GM21529 (cell line): ENCODE measurements around the gene RAP1A.
A peak's percentile ranks its signal among the peaks of the same experiment; 100 is the strongest.
"Not testable (repeated sequence)": the region's sequence is repeated elsewhere in the genome, so short reads cannot be mapped to it uniquely, and the experiment has no call there.

Experiments used
- ATAC-seq: cut with Tn5 transposase; IDR thresholded peaks from one replicate; pipeline ENCODE4 v1.9.1; 2021; ENCODE audit not compliant: unreplicated experiment

The RAP1A gene

GRCh38 chr1:111734856-111735255 is 115.3 kb downstream of the RAP1A start:
- ATAC-seq = no peak

GRCh38 chr1:111735321-111735720 is 115.7 kb downstream of the RAP1A start:
- no peak for ATAC-seq

DNA sequence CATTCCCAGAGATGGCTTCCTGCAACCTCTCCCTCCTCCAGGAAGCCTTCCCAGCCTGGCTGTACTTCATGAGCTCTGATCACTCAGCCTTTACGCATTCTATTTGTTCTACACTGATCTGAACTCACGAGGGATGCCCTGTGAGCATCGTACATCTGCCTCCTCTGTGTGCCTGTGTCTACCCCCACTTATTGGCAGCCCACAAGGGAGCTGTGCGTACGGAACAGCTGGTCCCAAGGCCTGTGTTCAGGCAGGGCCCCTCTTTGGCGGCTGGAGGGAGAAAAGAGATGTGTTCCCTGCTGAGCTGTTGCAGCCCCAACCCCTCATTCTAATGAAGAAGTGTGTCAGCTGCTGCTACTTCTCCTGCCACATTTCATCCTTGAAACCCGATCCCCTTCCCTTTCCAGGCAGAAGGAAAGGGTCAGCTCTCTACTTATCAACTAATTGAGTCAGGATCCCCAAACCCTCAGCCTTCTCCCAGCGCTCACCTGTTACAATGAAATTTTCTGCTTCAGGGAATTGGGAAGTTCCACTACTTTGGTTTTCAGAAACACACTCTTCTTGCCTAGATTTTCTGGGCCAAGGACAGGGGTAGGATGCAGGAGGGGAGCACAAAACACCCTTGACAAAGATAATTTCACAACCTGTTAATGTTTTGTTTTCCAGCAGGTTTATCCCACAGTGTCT is 116.4 kb downstream of the RAP1A start:
- no peak for ATAC-seq

DNA sequence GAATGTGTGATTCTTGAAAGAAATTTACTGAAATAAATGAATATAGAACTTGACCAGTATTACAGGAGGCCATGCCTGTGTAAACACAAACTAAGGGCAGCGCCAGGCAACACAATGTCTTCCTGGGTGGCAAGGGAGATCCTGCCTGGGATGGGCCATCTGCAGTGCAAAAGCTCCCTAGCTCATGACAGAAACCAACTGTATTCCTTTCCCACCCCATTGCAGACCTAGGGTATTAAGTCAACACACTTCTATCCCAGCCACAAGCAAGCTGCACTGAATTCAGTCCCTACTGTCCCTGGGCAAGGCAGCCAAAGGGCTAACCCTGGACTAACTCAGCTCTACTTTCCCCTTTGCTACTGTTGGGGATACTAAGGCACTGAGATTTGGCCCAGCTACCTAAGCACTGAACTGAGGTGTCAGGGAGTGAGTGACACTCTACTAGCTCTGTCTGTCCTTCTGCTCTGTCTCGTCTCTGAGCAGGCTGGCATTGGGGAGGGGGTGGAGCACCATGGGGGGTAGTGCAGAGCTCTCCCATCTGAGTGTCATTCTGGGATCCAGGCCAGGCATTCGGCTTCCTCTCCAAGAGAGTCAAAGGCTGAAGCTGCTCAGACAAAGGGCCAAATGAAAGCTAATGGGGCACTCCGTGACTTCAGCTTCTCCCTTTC is 117.1 kb downstream of the RAP1A start:
- no peak for ATAC-seq

- ATAC-seq = no peak
These were observed 117.9 kb downstream of the RAP1A start for GRCh38 chr1:111737216-111738132.

DNA sequence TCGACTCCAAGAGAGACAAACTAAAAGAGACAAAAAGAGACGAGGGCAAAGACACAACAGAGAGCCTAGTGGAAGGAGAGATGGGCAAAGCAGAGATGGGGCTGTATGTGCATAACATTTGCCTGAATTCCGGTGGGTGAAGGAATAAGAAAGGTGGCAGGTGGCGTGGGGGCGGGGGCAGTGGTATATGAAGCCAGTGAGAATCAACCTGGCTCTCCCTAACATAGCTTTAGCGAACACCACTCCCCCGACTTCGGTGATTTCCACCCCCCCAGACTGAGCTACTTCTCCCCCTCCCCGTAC is 118.5 kb downstream of the RAP1A start:
- no peak for ATAC-seq

DNA sequence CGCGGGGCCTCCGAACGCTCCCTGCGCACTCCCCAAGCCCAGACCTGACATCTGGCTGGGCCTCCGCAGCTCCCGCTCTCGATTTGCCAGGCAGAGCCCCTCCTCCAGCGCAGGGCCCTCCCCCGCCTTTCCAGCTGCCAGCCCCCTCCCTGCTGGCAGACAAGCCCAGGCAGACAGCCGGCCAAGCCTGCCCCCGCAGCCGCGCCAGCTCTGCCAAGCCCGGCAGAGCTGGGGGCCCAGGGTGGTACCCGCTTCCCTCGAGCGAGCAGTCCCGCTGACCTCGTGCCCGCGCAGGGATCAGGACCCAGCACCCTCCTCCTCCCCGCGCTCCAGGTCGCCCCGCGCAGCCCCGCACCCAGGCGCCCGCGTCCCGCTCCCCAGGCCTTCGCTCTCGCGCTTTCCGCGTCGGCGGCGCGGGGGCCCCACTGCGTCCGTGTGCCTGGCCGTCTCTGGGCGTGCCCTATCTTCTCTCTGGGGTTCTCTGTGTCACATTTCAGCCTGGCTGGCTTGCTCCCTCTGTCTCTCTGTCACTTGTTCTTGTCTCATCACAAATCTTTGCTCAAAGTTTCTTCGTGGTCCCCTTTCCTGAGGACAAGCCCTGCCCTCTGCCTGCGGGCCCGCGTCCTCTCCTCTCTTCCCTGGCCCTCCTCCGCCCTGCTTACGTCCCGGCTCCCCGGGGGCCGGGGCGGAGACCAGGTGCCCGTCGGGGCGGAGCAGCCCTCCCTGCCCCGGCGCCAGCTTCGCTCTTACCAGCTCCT is 119.0 kb downstream of the RAP1A start:
- peak; percentile 45 for ATAC-seq

DNA sequence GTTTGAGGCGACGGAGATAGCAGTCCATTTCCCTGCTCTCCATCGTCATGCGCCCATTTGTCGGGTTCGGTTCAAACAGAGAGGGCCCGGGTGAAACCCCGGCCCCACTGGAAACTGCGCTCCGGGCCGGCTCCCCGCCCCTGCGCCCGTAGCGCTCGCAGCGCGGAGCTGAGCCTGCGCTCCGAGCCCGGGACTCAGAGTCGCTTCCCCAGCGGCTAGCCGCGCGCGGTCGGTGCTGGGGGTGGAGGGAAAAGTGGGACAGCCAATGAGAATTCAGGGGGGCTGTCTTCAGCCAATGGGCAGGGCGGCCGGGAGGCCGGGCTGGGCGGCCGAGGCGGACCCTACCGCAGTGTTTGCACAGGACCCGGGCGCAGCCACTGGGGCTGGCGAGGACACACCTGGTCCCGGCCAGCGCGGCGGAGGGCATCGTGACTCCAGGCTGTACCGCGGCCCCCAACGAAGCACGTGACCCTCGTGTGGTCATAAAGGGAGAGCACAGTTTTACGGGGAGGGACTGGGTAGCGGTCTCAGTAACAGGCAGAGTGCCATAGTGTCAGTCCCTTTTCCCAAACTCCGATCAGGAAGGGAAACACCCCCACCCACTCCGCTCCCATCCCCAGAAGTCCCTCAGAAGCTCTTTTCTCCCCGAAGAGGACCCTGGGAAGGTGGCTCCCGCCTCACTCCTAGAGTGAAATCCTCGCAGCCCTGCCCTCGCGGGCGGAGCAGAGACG is 119.8 kb downstream of the RAP1A start, which contains the start of gene INKA2:
INKA2 (minus strand) TSS at position 202 of the 731 bp plus-strand sequence; CDS start at position 49, 153 bp downstream.
- peak; percentile 83 for ATAC-seq

- ATAC-seq = no peak
These were observed 120.6 kb downstream of the RAP1A start for GRCh38 chr1:111739925-111740765.

DNA sequence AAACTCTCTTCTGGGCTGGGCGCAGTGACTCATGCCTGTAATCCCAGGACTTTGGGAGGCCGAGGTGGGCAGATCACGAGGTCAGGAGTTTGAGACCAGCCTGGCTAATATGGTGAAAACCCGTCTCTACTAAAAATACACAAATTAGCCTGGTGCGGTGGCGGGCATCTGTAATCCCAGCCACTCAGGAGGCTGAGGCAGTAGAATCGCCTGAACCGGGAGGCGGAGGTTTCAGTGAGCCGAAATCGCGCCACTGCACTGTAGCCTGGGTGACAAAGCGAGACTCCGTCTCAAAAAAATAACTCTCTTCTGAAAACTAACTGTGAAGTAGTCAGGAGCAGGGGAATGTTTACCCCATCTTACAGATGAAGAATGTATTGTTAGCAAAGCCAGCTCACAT is 122.7 kb downstream of the RAP1A start:
- ATAC-seq = not testable (repeated sequence)

- ATAC-seq = no peak
These were observed 123.5 kb downstream of the RAP1A start for GRCh38 chr1:111742938-111743549.

DNA sequence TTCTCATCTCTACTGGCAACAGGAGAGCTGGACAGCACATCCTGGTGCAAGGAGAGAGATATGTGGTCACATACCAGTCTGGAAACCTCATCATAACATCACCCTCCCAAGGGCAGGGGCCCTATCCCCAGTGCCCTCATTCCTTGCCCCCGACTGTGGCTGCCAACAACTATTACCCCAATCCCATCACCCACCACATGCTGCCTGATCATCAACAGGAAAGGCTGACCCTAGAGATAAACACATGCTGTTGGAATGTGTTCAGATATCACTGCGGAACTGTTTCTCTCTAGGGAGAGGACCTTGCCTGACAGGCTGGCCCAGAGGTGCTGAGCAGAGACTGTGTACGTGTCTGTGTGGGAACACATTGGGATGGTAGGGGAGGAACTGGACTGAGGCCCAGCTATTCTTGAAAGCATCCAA is 124.1 kb downstream of the RAP1A start:
- ATAC-seq = no peak

DNA sequence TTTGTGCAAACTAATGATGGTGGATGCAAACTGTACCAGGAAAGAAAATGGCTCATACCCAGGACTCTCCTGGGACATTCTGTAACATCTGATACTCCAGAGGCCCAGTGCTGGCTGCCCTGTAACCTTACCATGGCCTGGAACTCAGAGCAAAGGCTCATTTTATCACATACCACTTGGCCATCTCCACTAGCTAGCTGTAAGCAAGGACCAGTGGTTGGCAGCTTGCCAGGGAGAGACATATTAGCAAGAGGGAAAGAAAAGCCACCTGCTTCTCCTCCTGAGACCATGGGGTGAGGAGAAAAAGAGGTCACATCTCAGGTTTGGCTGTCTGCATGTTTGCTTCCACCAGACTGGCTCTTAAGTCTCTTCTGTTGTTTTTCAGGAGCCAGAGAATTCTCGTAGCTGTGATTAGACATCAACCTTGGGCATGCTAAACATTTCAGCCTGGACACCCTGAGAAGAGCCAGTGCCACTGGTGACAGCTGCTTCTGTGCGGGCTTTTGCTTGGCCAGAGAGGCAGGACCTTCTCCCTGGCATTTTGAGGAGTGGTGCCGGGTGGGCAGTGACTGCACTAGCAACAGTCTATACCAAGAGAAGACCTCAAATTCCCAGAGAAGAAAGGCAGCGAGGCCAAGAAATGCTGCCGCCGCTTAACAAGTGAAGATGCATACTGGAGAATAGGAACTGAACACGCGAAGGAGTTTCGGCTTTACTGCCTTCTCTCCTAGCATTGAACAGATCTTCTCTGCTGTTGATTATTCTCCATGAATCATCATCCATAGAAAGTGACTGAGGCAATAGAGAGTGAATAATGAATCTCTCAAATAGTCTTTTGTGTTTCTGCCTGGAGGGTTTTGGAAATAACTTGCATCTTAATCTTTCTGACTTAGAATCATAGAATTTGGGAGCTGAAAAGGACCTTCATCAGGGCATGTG is 126.4 kb downstream of the RAP1A start:
- no peak for ATAC-seq

DNA sequence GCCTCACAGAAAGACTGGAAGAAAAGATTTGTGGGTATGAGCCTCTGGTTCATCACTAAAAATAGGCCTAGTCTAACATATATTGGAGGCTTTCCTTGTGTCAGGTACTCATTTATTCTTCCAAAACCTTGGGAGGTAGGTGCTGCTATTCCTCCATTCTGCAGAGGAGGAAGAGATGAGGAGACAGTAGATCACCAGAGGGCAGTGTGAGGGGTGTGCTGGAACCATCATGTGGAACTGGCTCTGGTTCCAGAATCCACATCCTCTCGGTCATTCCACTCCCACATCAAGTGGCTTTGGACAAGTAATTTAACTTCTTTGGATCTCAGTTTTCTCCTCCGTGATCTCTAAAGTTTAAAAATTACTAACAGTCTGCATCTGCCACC is 127.0 kb downstream of the RAP1A start:
- no peak for ATAC-seq

- peak; percentile 49 for ATAC-seq
These were observed 127.7 kb downstream of the RAP1A start for GRCh38 chr1:111747282-111747734.

DNA sequence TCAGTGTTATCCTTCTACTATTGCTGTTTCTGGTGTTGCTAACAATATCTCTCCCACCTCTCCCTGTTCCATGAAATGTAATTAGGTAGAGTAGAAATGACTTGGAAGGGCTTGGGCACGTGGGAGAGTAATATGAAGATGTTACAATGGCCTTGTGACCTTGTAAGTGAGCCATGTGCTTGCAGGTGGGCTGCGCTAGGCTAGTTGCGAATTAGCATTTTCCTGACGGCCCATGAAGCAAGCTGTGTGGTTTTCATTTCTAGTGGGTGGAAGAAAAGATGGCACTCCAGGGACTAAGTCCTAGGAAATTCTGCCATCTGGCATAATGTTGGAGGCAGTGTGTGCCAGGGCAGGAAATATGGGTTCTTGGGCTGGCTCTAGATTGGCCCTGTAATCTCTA is 128.4 kb downstream of the RAP1A start:
- ATAC-seq = no peak

DNA sequence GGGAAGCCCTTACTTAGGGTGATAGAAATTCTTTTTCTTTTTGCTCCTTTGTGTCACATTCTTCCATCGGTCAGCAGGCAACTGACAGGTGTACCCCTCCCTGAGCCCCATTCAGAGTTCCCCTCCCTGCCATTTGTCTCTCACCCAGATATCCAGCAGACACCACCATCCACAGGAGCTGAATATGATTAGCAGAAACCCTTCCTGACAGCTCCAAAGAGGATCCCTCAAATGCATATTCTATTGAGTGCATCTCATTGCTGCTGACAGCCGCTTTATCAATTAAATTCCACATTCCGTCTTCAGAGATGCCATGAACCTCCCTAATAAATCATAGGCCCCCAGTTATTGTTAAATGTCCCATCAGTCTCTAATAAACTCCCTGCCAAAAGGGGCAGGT is 130.0 kb downstream of the RAP1A start:
- no peak for ATAC-seq

- ATAC-seq = no peak
These were observed 131.3 kb downstream of the RAP1A start for GRCh38 chr1:111750856-111751255.
